T-cell (primary cell): Measurements from ENCODE around the gene EXT2. TPM values are rescaled to one million over a fixed set of nuclear protein-coding genes. Genes with fewer than 3 reads are reported as not detected.
A peak's percentile ranks its signal among the peaks of the same experiment; 100 is the strongest.

ENCODE experiments used
- ATAC-seq, 4 experiments: fragments of 200-7000 bp in 3 of 4; fragments of 150-1000 bp in 1 of 4; cut with Tn5 transposase; replicated peaks in 1 of 4; 1 replicate in 3 of 4; 2 replicates in 1 of 4; pipeline ENCODE4 v1.10.0; 2021; ENCODE audit warnings: moderate library complexity in 3 of 4, mild to moderate bottlenecking in 2 of 4, moderate number of reproducible peaks in 1 of 4
- CTCF ChIA-PET, 2 donors: fragments of 300-600 bp; sonication (Branson Sonifier 250); formaldehyde crosslinking; loops; one replicate each; lab custom pipeline; 2022; ENCODE audit warnings: antibody characterized with exemption in 2 of 2; lab: Charles Lee
- POLR2A ChIA-PET, 2 donors: fragments of 300-600 bp; sonication (Branson Sonifier 250); formaldehyde crosslinking; loops; one replicate each; lab custom pipeline; 2022; ENCODE audit warnings: antibody characterized with exemption in 2 of 2; lab: Charles Lee
- DNase-seq, 35 experiments: peaks; one replicate each; pipeline versions ENCODE4 v3.0.0 to v3.0.0-alpha.2; 2013 to 2023
- H3K27ac ChIP-seq: one replicate; pipeline ENCODE4 v1.5.1; 2013; ENCODE audit warnings: low read length
- H3K27me3 ChIP-seq, 2 experiments: replicated peaks in 1 of 2; 1 replicate in 1 of 2; 2 replicates in 1 of 2; pipeline versions ENCODE4 v1.6.1 to v1.7.0; 2013; ENCODE audit warnings: low read length in 1 of 2, mixed read lengths in 1 of 2; ENCODE audit not compliant: control insufficient read depth in 2 of 2, insufficient read depth in 2 of 2; ENCODE audit errors: extremely low read depth in 1 of 2
- H3K36me3 ChIP-seq, 2 donors: 1 replicate in 1 of 2; 2 replicates in 1 of 2; pipeline versions ENCODE4 v1.6.1 to v1.7.0; 2013; ENCODE audit warnings: low read length in 1 of 2; ENCODE audit not compliant: control insufficient read depth in 2 of 2, insufficient read depth in 1 of 2; ENCODE audit errors: extremely low read depth in 1 of 2
- H3K4me1 ChIP-seq, 2 experiments: 1 replicate in 1 of 2; 2 replicates in 1 of 2; pipeline versions ENCODE4 v1.6.1 to v1.7.0; 2013; ENCODE audit warnings: low read length in 2 of 2, mixed read lengths in 1 of 2; ENCODE audit not compliant: insufficient read depth in 2 of 2, control insufficient read depth in 1 of 2; ENCODE audit errors: extremely low read depth in 1 of 2
- H3K4me3 ChIP-seq, 2 donors: 1 replicate in 1 of 2; 2 replicates in 1 of 2; pipeline versions ENCODE4 v1.5.1 to v1.7.0; 2013; ENCODE audit warnings: mild to moderate bottlenecking in 2 of 2, low read length in 1 of 2, moderate library complexity in 1 of 2; ENCODE audit not compliant: control insufficient read depth in 1 of 2; ENCODE audit errors: extremely low read depth in 1 of 2
- H3K9me3 ChIP-seq: 2 replicates; pipeline ENCODE4 v1.7.0; 2013
- H3K27ac Mint-ChIP-seq, 2 donors: one replicate each; pipeline ENCODE4 v1.8.0; 2020 to 2021; ENCODE audit warnings: mild to moderate bottlenecking in 2 of 2, mixed read lengths in 2 of 2
- H3K27me3 Mint-ChIP-seq, 2 donors: one replicate each; pipeline ENCODE4 v1.8.0; 2021 to 2022; ENCODE audit warnings: mixed read lengths in 2 of 2
- H3K36me3 Mint-ChIP-seq: one replicate; pipeline ENCODE4 v1.8.0; 2021; ENCODE audit warnings: mixed read lengths
- H3K4me1 Mint-ChIP-seq, 3 donors: one replicate each; pipeline ENCODE4 v1.8.0; 2020 to 2022; ENCODE audit warnings: mixed read lengths in 3 of 3, mild to moderate bottlenecking in 1 of 3
- H3K4me3 Mint-ChIP-seq, 3 donors: one replicate each; pipeline ENCODE4 v1.8.0; 2020 to 2022; ENCODE audit warnings: mild to moderate bottlenecking in 3 of 3, mixed read lengths in 3 of 3, moderate library complexity in 3 of 3
- H3K9me3 Mint-ChIP-seq, 3 donors: one replicate each; pipeline ENCODE4 v1.8.0; 2020 to 2022; ENCODE audit warnings: mixed read lengths in 3 of 3
- WGBS: methylation state at CpG from one replicate; pipeline ENCODE4 v1.1.5; 2013; ENCODE audit warnings: missing lambda C conversion rate; ENCODE audit not compliant: insufficient coverage; 5-methylcytosine and 5-hydroxymethylcytosine counted together
- total RNA-seq, 35 experiments: library from RNA in 6 of 35; stranded (reverse) in 6 of 35; fragments of 120-200 nt in 1 of 35; gene quantifications; one replicate each; pipeline versions ENCODE4 v1.2.1 to v1.2.4 and lab custom pipeline; 2013 to 2026

The EXT2 gene
- total RNA-seq, 5 donors from 2014 or later (not counting 1 experiment from before 2014, with no cell fraction given): 24.8 to 30.5 (median 26.6) TPM

DNA sequence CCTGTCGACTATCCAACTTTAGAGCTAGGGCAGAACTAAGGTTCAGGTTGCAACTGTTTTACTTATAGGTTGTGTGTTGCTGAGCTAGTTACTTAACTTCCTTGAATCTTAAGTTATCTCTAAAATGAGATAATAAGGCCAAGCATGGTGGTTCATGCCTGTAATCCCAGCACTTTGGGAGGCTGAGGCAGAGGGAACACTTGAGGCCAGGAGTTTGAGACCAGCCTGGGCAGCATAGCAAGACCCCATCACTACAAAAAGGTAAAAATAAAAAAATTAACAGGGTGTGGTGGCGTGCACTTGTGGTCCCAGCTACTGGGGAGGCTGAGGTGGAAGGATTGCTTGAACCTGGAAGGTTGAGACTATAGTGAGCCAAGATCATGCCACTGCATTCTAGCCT, 27.3 kb upstream of the EXT2 start:
- Histone ChIP-seq H3K36me3 (peaks cover 0 to 5% of the 10 kb centered on the region in 2 donors), H3K9me3 (no peaks in the 10 kb centered on the region), H3K27me3 (no peaks in the 10 kb centered on the region), H3K27ac (no peak overlapping the region), H3K4me3 (no peak overlapping the region), H3K4me1 (peaks cover 4 to 22% of the 10 kb centered on the region in 2 experiments)
- Mint-ChIP-seq H3K36me3 (peaks cover 9% of the 10 kb centered on the region), H3K27ac (peak overlapping the region in 1 of 2 donors; percentile 30), H3K4me1 (peaks cover 23 to 42% (median 30%) of the 10 kb centered on the region in 3 donors), H3K9me3 (no peaks in the 10 kb centered on the region), H3K27me3 (no peaks in the 10 kb centered on the region), H3K4me3 (no peak overlapping the region)
- DNase-seq (no peak), ATAC-seq (no peak)
- ChIA-PET POLR2A (interaction anchor here in 1 of 2 donors (0.6 kb wide), 2 partner anchors 18 to 34 kb away, joined by 3 to 6 read pairs; no protein-coding TSS in a partner anchor), CTCF (interaction anchor here (0.5 to 1.6 kb wide), 7 partner anchors 19 to 495 kb away, joined by 3 to 5 read pairs (median 3); partner anchors contain the start of gene EXT2 (in 1 of the 2))
- WGBS: 100% methylated on average over 1 of the region's 2 CpGs

DNA sequence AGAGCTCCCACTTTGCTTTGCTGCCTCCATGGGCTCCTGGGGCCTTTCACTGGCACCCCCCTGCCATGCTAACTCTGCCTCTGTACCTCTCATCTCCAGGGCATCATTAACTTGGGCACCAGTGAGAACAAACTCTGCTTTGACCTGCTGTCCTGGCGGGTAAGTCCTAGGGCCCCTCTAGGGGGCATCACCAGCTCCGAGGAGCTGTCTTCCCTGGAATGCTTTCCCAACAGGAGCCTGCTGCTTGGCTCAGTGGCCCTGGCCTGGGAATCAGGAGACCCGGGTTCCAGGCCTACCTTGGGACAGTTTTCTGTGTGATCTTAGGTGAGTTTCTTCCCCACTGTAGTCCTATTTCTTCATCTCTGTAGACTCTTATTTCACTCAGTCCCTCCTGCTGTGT, 24.3 kb upstream of the EXT2 start:
- DNase-seq (no peak), ATAC-seq (no peak)
- H3K4me3 ChIP-seq: no peak overlapping the region
- H3K27ac Mint-ChIP-seq: no peak overlapping the region
- ChIA-PET POLR2A (no interaction called here), CTCF (interaction anchor here in 1 of 2 donors (0.8 to 1.1 kb wide), 2 partner anchors 9 to 23 kb away, joined by 3 to 5 read pairs; no protein-coding TSS in a partner anchor)
- H3K36me3 ChIP-seq: peaks cover 5 to 7% of the 10 kb centered on the region in 2 donors
- no peaks in the 10 kb centered on the region for H3K9me3 ChIP-seq
- H3K27me3 Mint-ChIP-seq: no peaks in the 10 kb centered on the region
- no peak overlapping the region for H3K4me3 Mint-ChIP-seq
- WGBS: 70% methylated on average over 2 of the region's 3 CpGs
- no peaks in the 10 kb centered on the region for H3K27me3 ChIP-seq
- no peaks in the 10 kb centered on the region for H3K9me3 Mint-ChIP-seq
- H3K27ac ChIP-seq: no peak overlapping the region
- H3K4me1 Mint-ChIP-seq: peaks cover 13 to 30% (median 13%) of the 10 kb centered on the region in 3 donors
- H3K4me1 ChIP-seq: peaks cover 0 to 16% of the 10 kb centered on the region in 2 experiments
- H3K36me3 Mint-ChIP-seq: peaks cover 22% of the 10 kb centered on the region

DNA sequence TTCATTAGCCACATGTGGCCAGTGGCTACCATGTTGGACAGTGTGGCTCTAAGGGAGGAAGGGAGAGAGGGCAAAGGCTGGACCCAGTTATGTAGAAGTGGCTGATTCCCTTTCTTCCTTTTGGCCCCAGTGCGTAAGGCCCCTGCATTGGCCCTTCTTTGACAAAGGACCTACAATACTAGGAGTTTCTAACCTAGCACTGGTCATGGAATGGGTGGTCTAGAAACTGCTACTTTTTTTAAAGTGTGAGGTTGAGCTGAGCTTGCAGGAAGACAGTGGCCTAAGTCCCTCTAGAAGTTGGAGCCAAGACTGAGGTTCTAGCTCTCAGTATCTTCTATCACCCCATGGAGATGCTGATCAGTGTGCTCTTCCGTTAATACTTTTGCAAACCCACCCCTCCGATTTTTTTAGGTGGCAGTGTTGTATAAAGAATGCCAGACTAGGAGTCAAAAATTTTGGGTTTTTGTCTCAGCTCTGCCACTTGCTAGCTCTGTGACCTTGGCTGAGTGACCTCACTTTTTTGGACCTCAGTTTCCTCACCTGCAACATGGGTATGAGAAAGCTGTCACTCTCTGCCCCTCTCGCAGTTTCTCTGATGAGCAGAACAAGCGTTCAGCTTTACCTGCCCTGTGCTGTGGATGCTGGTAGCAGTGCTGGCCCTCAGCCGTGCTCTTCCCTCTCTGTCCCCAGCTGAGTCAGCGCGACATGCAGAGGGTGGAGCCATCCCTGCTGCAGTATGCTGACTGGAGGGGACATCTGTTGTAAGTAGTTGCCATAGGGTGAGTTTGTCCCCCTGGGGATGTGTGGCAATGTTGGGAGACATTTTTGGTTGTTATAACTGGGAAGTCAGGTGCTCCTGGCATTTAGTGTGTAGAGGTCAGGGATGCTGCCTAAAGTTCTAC, 22.5 kb upstream of the EXT2 start:
- Histone ChIP-seq H3K4me1 (no peaks in the 10 kb centered on the region), H3K9me3 (no peaks in the 10 kb centered on the region), H3K27ac (no peak overlapping the region), H3K36me3 (peaks cover 5 to 10% of the 10 kb centered on the region in 2 donors), H3K27me3 (no peaks in the 10 kb centered on the region), H3K4me3 (no peak overlapping the region)
- WGBS: 93% methylated on average over 3 of the region's 8 CpGs
- ChIA-PET CTCF (interaction anchor here in 1 of 2 donors (0.6 to 1.3 kb wide), 2 partner anchors 21 to 41 kb away, joined by 4 to 5 read pairs; no protein-coding TSS in a partner anchor), POLR2A (no interaction called here)
- H3K27ac Mint-ChIP-seq: no peak overlapping the region
- peaks cover 2 to 11% (median 2%) of the 10 kb centered on the region in 3 donors for H3K4me1 Mint-ChIP-seq
- DNase-seq (no peak), ATAC-seq (no peak)
- H3K36me3 Mint-ChIP-seq: peaks cover 34% of the 10 kb centered on the region
- no peak overlapping the region for H3K4me3 Mint-ChIP-seq
- H3K9me3 Mint-ChIP-seq: no peaks in the 10 kb centered on the region
- H3K27me3 Mint-ChIP-seq: no peaks in the 10 kb centered on the region

DNA sequence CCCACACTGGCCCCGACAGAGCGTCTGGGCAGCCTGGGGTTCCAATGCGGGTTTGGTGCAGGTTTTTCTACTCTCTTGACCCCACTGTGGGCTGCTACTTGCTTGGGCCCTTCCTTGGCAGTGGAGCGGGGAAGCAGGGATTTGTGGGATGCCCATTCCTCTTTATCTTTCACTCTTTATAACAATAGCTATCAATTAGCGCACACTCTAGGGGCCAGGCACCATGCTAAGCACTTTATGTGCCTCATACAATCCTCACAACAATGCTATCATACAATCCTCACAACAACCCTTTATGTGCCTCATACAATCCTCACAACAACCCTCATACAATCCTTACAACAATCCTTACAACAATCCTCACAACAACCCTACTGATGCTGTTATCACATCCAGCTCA, 16.7 kb upstream of the EXT2 start:
- H3K27ac Mint-ChIP-seq: no peak overlapping the region
- Histone ChIP-seq H3K4me1 (no peaks in the 10 kb centered on the region), H3K9me3 (no peaks in the 10 kb centered on the region), H3K4me3 (no peak overlapping the region), H3K27ac (no peak overlapping the region), H3K27me3 (no peaks in the 10 kb centered on the region), H3K36me3 (peaks cover 2 to 15% of the 10 kb centered on the region in 2 donors)
- peaks cover 49% of the 10 kb centered on the region for H3K36me3 Mint-ChIP-seq
- DNase-seq (no peak), ATAC-seq (no peak)
- CTCF ChIA-PET: no interaction called here
- H3K4me1 Mint-ChIP-seq: no peaks in the 10 kb centered on the region
- POLR2A ChIA-PET: no interaction called here
- no peak overlapping the region for H3K4me3 Mint-ChIP-seq
- H3K27me3 Mint-ChIP-seq: no peaks in the 10 kb centered on the region
- 92% methylated on average over 4 of the region's 5 CpGs for WGBS
- H3K9me3 Mint-ChIP-seq: no peaks in the 10 kb centered on the region

DNA sequence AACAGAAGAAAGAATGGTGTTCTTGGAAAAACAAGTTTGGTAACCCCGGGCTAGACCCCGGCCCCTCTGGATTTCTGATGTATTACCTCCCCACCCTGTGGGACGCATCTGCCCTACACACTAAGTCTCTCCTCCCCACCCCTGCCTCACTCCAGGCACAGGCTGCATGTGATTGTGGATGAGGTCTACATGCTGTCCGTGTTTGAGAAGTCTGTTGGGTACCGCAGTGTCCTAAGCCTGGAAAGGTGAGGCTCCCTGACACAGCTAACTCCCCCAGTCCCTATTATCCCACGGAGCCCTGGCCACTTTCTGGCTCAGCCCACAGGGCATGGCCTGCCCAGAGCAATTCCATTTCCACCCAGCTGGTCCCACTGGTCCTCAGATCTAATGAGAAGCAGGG, 16.1 kb upstream of the EXT2 start:
- H3K27me3 Mint-ChIP-seq: no peaks in the 10 kb centered on the region
- no CpG with 5 or more reads among the region's 6 CpGs for WGBS
- ATAC-seq (no peak), DNase-seq (no peak)
- ChIA-PET CTCF (no interaction called here), POLR2A (no interaction called here)
- no peak overlapping the region for H3K27ac Mint-ChIP-seq
- H3K36me3 Mint-ChIP-seq: peaks cover 54% of the 10 kb centered on the region
- Histone ChIP-seq H3K4me3 (no peak overlapping the region), H3K36me3 (peaks cover 2 to 15% of the 10 kb centered on the region in 2 donors), H3K9me3 (no peaks in the 10 kb centered on the region), H3K27me3 (no peaks in the 10 kb centered on the region), H3K4me1 (no peaks in the 10 kb centered on the region), H3K27ac (no peak overlapping the region)
- H3K4me1 Mint-ChIP-seq: no peaks in the 10 kb centered on the region
- H3K4me3 Mint-ChIP-seq: no peak overlapping the region
- peaks cover 0 to 2% (median 0%) of the 10 kb centered on the region in 3 donors for H3K9me3 Mint-ChIP-seq

DNA sequence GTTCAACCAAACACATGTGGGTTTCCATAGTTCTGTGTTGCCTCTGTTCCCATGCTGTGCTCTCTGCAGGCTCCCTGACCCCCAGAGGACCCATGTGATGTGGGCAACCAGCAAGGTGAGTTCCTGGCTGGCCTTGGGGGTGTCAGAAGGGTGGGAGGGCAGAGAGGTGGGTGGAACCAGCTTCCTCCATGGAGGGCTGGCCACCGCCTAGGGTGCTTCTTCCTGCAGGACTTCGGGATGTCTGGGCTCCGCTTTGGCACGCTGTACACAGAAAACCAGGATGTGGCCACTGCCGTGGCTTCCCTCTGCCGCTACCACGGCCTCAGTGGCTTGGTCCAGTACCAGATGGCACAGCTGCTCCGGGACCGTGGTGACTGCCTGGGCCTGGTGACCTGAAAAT, 14.5 kb upstream of the EXT2 start:
- no peaks in the 10 kb centered on the region for H3K9me3 ChIP-seq
- WGBS: 93% methylated on average over 7 of the region's 9 CpGs

More for the DNA sequence above, 14.5 kb upstream of the EXT2 start:
- Mint-ChIP-seq H3K4me1 (no peaks in the 10 kb centered on the region), H3K27ac (no peak overlapping the region), H3K9me3 (peaks cover 0 to 7% (median 6%) of the 10 kb centered on the region in 3 donors), H3K27me3 (no peaks in the 10 kb centered on the region), H3K36me3 (peaks cover 50% of the 10 kb centered on the region), H3K4me3 (no peak overlapping the region)
- Histone ChIP-seq H3K27me3 (no peaks in the 10 kb centered on the region), H3K27ac (no peak overlapping the region), H3K4me3 (no peak overlapping the region), H3K4me1 (no peaks in the 10 kb centered on the region), H3K36me3 (peaks cover 2 to 8% of the 10 kb centered on the region in 2 donors)
- ChIA-PET POLR2A (no interaction called here), CTCF (interaction anchor here in 1 of 2 donors (0.6 kb wide), 1 partner anchor 339 kb away, joined by 3 read pairs; no protein-coding TSS in a partner anchor)
- DNase-seq (no peak), ATAC-seq (no peak)
